HG03159 (cell line): ENCODE results near the gene ATR.
"Not testable (repeated sequence)": the region's sequence is repeated elsewhere in the genome, so short reads cannot be mapped to it uniquely, and the experiment has no call there.

Experiments
- ATAC-seq: cut with Tn5 transposase; IDR thresholded peaks from one replicate; pipeline ENCODE4 v1.9.1; 2021; ENCODE audit warnings: mild to moderate bottlenecking, moderate library complexity; ENCODE audit not compliant: unreplicated experiment

ATR gene

GRCh38 chr3:142578329-142579223 is at the start of gene ATR:
Gene ATR (minus strand): TSS chr3:142578733. CDS start chr3:142578704, 29 bp downstream.
- ATAC-seq = peak; percentile 94

GRCh38 chr3:142626971-142627370 is 48.4 kb upstream of the ATR start:
- ATAC-seq = no peak

DNA sequence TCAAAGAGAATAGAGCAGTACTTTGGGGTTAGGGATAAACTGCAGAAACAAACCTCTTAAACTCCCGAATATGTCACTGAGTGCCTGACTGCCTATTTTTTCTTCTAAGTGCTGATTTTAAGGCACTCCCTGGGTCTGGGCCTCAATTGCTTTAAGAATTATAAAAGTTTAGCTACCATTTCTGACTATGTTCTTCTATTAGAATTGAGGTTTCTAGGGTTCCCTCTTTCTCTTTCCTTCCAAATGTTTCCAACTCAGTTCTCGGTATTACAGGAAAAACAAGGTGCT is 46.6 kb upstream of the ATR start:
- ATAC-seq = no peak

GRCh38 chr3:142624341-142625152 is 46.0 kb upstream of the ATR start:
- no peak for ATAC-seq

- no peak for ATAC-seq
Observed at GRCh38 chr3:142623194-142623593, 44.7 kb upstream of the ATR start.

DNA sequence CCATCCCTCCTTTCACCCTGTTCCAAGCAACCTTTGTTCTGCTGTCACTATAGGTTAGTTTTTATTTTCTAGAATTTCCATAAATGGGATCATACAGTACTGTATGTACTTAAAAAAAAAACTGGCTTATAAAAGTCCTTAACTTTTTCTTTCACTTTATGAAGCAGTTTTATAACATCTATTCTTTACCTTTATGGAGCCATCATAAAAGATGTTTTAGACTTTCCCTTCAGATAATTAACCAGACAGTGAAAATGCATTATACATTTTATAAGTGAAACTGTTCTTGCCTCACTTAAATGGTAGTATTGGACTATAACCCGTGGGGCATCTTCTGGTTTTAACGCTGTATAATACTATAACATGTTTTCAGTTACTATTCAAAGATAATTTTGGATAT is 43.9 kb upstream of the ATR start:
- ATAC-seq = no peak

DNA sequence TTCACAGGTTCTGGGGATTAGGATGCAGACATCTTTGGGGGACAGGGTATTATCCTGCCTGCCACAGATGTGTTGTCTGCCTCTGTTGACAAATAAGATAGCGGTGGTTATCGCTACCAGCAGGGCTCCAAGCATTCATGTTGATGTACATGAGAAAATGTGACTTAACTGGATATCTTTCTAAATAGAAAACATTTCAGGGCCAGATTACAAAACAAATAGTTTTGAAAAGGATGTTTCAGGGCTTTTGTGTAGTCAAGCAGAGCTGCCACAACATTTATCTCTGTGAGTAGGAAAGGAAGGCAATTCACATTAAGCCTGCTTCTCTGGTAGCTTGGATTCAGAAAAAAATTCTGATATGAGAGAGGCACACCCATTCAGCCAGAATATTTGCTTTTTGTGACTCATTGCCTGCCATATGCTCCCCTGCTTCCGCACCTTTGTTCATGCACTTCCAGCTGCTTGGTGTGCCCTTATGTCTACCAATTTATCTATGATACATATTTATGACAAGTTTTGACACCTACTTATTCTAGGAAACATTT is 40.5 kb upstream of the ATR start:
- no peak for ATAC-seq

- ATAC-seq = no peak
Observed at GRCh38 chr3:142615171-142615570, 36.6 kb upstream of the ATR start.

DNA sequence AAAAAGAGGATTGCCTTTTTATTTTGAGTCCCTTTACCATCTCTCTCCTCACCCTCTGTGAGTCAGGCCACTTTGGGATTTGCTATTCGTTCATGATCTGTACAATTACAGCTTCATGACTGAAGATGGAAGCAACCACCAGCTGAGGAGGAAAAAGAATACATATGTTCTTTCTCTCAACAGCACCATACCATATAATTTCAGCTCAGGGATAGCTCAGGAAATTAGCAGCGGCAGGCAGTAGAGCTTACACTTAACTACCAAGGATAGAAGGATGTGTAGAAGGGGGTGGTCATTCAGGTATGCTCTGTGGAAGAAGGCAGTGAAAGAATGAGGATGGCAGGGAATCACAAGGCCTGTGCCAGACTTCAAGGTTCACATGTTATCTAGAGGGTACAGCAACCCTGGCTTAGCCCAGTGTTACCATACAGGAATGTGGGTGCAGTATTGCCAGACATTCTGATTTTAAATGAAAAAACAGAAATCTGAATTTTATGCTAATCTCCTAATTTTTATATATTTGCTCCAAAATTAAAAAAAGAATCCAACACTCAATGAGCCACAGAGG is 35.6 kb upstream of the ATR start:
- no peak for ATAC-seq

DNA sequence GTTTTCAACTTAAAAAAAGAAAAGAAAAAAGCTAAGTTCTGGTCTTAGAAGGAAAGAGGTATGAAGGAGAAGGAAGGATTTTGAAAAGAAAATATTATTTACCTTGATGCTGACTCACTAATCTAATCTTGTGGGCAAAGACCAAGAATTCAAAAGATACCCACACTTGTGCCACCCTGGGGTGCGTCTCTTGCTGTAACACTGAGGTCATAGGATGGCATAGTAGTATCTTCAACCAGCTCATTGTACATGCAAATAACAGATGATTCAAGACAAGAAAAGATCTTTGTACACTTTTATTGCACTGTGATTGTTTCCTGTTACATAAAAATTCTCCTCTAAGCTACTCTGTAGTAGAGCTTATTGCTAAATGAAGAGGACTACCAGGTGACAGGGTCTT is 35.0 kb upstream of the ATR start:
- ATAC-seq = no peak

DNA sequence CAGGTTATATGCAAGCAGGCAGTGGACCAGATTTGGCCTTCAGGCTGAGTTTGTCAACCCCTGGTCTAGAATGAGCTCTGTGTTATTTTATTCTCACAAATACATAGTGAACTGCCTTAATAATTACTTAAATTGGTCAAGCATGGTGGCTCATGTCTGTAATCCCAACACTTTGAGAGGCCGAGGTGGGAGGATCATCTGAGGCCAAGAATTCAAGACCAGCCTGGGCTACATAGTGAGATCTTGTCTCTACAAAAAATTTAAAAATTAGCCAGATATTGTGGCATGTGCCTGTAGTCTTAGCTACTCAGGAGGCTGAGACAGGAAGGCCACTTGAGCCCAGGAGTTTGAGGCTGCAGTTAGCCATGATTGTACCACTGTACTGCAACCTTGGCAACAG is 32.7 kb upstream of the ATR start:
- ATAC-seq = no peak

DNA sequence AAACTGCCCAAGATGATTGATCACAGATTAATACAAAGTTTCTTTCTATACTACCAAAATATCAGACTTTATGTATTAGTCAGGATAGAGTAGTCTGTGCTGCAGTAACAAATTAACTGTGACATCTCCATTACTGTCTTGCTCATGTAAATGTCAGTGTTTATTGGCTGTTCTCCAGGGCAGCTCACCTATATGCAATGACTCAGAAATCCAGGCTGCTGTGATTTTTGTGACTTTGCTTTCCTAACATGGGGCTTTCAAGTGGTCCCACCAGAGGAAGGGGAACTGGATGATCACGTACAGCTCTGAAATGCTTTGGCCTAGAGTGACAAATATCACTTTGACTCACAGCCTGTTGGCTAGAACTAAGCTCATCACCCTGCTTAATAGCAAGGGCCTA is 30.6 kb upstream of the ATR start:
- no peak for ATAC-seq

DNA sequence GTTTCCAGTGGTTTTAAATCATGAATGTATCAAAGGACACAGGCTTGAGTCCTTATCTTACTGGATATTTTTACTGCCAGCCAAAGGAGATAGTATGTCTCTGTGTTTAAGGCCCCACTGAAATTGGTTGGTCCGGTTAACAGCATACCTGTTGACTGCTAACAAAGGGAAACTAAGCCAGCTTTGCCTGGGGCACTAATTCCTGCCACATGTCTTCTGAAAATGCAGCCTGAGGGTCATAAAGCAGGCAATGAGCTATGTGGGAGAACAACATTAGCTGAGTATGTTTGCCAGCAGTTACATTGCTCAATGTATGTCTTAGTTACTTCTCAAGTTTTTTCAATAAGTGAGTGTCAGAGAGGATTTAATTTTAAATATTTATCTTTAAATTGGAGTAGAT is 30.1 kb upstream of the ATR start:
- ATAC-seq = no peak

GRCh38 chr3:142604940-142605339 is 26.4 kb upstream of the ATR start:
- ATAC-seq = no peak

- ATAC-seq = not testable (repeated sequence)
Observed at GRCh38 chr3:142603386-142603705, 24.8 kb upstream of the ATR start.

DNA sequence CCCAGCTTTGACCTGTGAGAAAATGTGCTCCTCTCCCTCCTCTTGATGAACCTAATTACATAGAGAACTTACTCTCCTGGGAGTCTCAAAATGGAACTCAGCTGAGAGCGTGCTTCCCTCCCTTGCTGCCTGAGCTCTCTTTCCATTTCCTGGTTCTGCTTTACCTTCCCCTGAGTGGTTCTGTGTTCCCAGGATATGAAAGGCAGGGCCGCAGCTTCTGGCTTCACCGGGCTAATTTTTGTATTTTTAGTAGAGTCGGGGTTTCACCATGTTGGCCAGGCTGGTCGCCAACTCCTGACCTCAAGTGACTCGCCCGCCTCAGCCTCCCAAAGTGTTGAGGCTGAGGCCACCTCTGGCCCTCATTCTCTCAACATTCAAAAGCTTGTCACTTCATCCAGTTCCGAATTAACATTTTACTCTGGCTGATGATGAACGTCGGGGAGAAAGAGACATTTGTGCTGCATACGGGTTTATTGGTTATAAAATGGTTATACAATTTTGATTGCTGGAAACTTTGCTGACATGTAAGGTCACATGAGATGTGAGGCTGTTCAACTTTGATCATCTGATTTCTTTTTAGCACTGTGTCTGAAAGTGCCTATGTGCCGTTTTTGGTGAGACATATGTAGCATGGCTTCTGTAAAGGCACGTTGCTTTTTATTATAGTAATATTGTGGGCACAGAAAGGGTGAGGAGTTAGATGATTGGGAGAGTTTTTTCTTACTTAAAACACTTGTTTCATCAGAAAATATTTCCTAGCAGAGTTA is 24.3 kb upstream of the ATR start:
- ATAC-seq = no peak

GRCh38 chr3:142601713-142602112 is 23.2 kb upstream of the ATR start:
- no peak for ATAC-seq

DNA sequence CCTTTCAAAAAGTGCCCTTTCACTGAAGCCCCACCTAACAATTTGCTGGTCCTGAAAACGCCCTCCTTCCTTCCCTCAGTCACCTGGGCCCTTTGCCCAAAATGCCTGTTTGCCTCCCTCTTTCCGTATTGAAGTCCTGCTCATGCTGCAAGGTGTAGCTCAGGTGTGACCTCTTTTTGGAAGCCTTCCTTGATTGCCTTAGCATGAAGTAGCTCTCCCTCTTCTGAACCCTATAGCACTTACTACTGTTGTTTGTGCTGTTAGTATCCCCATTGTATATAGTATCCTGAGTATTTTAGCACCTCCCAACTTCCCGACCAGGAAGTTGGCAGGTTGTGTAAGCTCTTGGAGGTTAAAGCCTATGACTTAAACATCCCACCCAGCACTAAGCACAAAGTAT is 19.4 kb upstream of the ATR start:
- no peak for ATAC-seq

- ATAC-seq = no peak
Observed at GRCh38 chr3:142596726-142597088, 18.2 kb upstream of the ATR start.

GRCh38 chr3:142595951-142596725 is 17.6 kb upstream of the ATR start, which contains the start of gene PLS1:
Gene PLS1 (plus strand): TSS chr3:142596393. CDS start chr3:142664238, 67,845 bp downstream.
- ATAC-seq = peak; percentile 86
